H9 (cell line): Measurements from ENCODE around the gene TEX47. TPM values are rescaled to one million over a fixed set of nuclear protein-coding genes. Genes with fewer than 3 reads are reported as not detected.

Experiments
- DNase-seq: peaks from one replicate; pipeline ENCODE4 v3.0.0-alpha.2; 2017
- H2AFZ ChIP-seq: one replicate; pipeline ENCODE4 v1.6.1; 2013; ENCODE audit warnings: mild to moderate bottlenecking, low read length, control low read depth, moderate library complexity
- H2AK5ac ChIP-seq: 2 replicates; pipeline ENCODE4 v1.6.1; 2013; ENCODE audit warnings: low read length, control low read depth, mixed read lengths; ENCODE audit not compliant: insufficient read length
- H2BK120ac ChIP-seq: one replicate; pipeline ENCODE4 v1.6.1; 2013; ENCODE audit warnings: low read depth, mild to moderate bottlenecking, low read length, control low read depth, inconsistent platforms; ENCODE audit not compliant: poor library complexity, severe bottlenecking
- H2BK12ac ChIP-seq: 2 replicates; pipeline ENCODE4 v1.6.1; 2013; ENCODE audit warnings: low read length, control low read depth, mixed read lengths, low read depth; ENCODE audit not compliant: insufficient read length
- H2BK15ac ChIP-seq: 2 replicates; pipeline ENCODE4 v1.6.1; 2013; ENCODE audit warnings: low read depth, low read length, control low read depth
- H2BK20ac ChIP-seq: one replicate; pipeline ENCODE4 v1.6.1; 2013; ENCODE audit warnings: low read depth, mild to moderate bottlenecking, low read length, control low read depth, inconsistent platforms; ENCODE audit not compliant: poor library complexity, severe bottlenecking
- H2BK5ac ChIP-seq: 2 replicates; pipeline ENCODE4 v1.6.1; 2013; ENCODE audit warnings: low read length, control low read depth, mixed read lengths; ENCODE audit not compliant: insufficient read length
- H3K14ac ChIP-seq: 2 replicates; pipeline ENCODE4 v1.6.1; 2013; ENCODE audit warnings: low read length, control low read depth; ENCODE audit not compliant: insufficient read depth
- H3K18ac ChIP-seq: 2 replicates; pipeline ENCODE4 v1.6.1; 2013; ENCODE audit warnings: low read depth, mild to moderate bottlenecking, mixed read lengths, low read length, control low read depth; ENCODE audit not compliant: insufficient read length
- H3K23ac ChIP-seq: 2 replicates; pipeline ENCODE4 v1.6.1; 2013; ENCODE audit warnings: low read length, control low read depth, mixed read lengths, low read depth; ENCODE audit not compliant: insufficient read length
- H3K23me2 ChIP-seq: 2 replicates; pipeline ENCODE4 v1.6.1; 2013; ENCODE audit warnings: low read depth, mild to moderate bottlenecking, mixed read lengths, low read length, control low read depth; ENCODE audit not compliant: insufficient read length, poor library complexity, severe bottlenecking
- H3K27ac ChIP-seq: 2 replicates; pipeline ENCODE4 v1.5.1; 2013; ENCODE audit warnings: low read length, control low read depth, mixed read lengths, low read depth; ENCODE audit not compliant: insufficient read length
- H3K27me3 ChIP-seq: 2 replicates; pipeline ENCODE4 v1.6.1; 2013; ENCODE audit warnings: low read length, control low read depth, inconsistent platforms; ENCODE audit not compliant: insufficient read depth
- H3K4ac ChIP-seq: 2 replicates; pipeline ENCODE4 v1.6.1; 2013; ENCODE audit warnings: low read depth, mild to moderate bottlenecking, control low read depth, inconsistent platforms, low read length, moderate library complexity
- H3K4me1 ChIP-seq: 2 replicates; pipeline ENCODE4 v1.6.1; 2013; ENCODE audit warnings: low read length, control low read depth, inconsistent platforms; ENCODE audit not compliant: insufficient read depth
- H3K4me2 ChIP-seq: 2 replicates; pipeline ENCODE4 v1.6.1; 2013; ENCODE audit warnings: low read length, control low read depth, mixed read lengths; ENCODE audit not compliant: insufficient read length, insufficient read depth
- H3K56ac ChIP-seq: 2 replicates; pipeline ENCODE4 v1.6.1; 2013; ENCODE audit warnings: low read depth, mild to moderate bottlenecking, mixed read lengths, low read length, control low read depth; ENCODE audit not compliant: insufficient read length
- H3K79me1 ChIP-seq: 2 replicates; pipeline ENCODE4 v1.6.1; 2013; ENCODE audit warnings: low read depth, mild to moderate bottlenecking, moderate library complexity, low read length, control low read depth, inconsistent platforms; ENCODE audit not compliant: insufficient read depth, poor library complexity, severe bottlenecking
- H3K79me2 ChIP-seq: 2 replicates; pipeline ENCODE4 v1.6.1; 2013; ENCODE audit warnings: low read length, control low read depth, inconsistent platforms; ENCODE audit not compliant: insufficient read depth
- H3K9ac ChIP-seq: 2 replicates; pipeline ENCODE4 v1.6.1; 2013; ENCODE audit warnings: low read length, control low read depth, mixed read lengths; ENCODE audit not compliant: insufficient read length; ENCODE audit errors: extremely low read depth
- H3K9me3 ChIP-seq: one replicate; pipeline ENCODE4 v1.6.1; 2013; ENCODE audit warnings: low read depth, low read length, inconsistent platforms; ENCODE audit not compliant: control insufficient read depth
- H3T11ph ChIP-seq: one replicate; pipeline ENCODE4 v1.6.1; 2013; ENCODE audit warnings: mild to moderate bottlenecking, low read length, control low read depth, inconsistent platforms
- H4K20me1 ChIP-seq: one replicate; pipeline ENCODE4 v1.6.1; 2013; ENCODE audit not compliant: control insufficient read depth, insufficient read length, insufficient read depth
- H4K5ac ChIP-seq: 2 replicates; pipeline ENCODE4 v1.6.1; 2013; ENCODE audit warnings: low read depth, mild to moderate bottlenecking, mixed read lengths, low read length, control low read depth; ENCODE audit not compliant: insufficient read length
- H4K8ac ChIP-seq: replicated peaks from 2 replicates; pipeline ENCODE4 v1.6.1; 2013; ENCODE audit warnings: low read length, control low read depth, mixed read lengths, low read depth; ENCODE audit not compliant: insufficient read length
- H4K91ac ChIP-seq: 2 replicates; pipeline ENCODE4 v1.6.1; 2013; ENCODE audit warnings: low read depth, mild to moderate bottlenecking, moderate library complexity, mixed read lengths, low read length, control low read depth; ENCODE audit not compliant: insufficient read length
- H3K27ac Mint-ChIP-seq, 3 experiments: 2 replicates in 2 of 3; 3 replicates in 1 of 3; pipeline ENCODE4 v1.8.0; 2020 to 2021; ENCODE audit warnings: mixed read lengths in 3 of 3, mild to moderate bottlenecking in 1 of 3, moderate library complexity in 1 of 3
- H3K27me3 Mint-ChIP-seq: 2 replicates; pipeline ENCODE4 v1.8.0; 2021; ENCODE audit warnings: low read depth, mild to moderate bottlenecking, moderate library complexity, mixed read lengths
- H3K36me3 Mint-ChIP-seq, 3 experiments: 2 replicates in 2 of 3; 3 replicates in 1 of 3; pipeline ENCODE4 v1.8.0; 2020 to 2021; ENCODE audit warnings: low read depth in 3 of 3, mixed read lengths in 3 of 3; ENCODE audit not compliant: insufficient read depth in 1 of 3
- H3K4me1 Mint-ChIP-seq, 2 experiments: 2 replicates each; pipeline ENCODE4 v1.8.0; 2020; ENCODE audit warnings: mixed read lengths in 2 of 2
- H3K4me3 Mint-ChIP-seq, 2 experiments: 2 replicates in 1 of 2; 3 replicates in 1 of 2; pipeline ENCODE4 v1.8.0; 2020 to 2021; ENCODE audit warnings: mild to moderate bottlenecking in 2 of 2, mixed read lengths in 2 of 2, moderate library complexity in 1 of 2
- H3K9me3 Mint-ChIP-seq, 2 experiments: 2 replicates in 1 of 2; 3 replicates in 1 of 2; pipeline ENCODE4 v1.8.0; 2020; ENCODE audit warnings: mild to moderate bottlenecking in 2 of 2, mixed read lengths in 2 of 2, moderate library complexity in 1 of 2
- CTCF ChIP-seq: fragments of 200-600 bp; sonication (generic); conservative IDR thresholded peaks from 3 replicates; pipeline ENCODE4 v1.8.0; 2021; ENCODE audit warnings: antibody characterized with exemption, mild to moderate bottlenecking
- whole genome bisulfite sequencing: extraction: QIAGEN DNeasy Blood & Tissue Kit; methylation state at CpG from one replicate; pipeline ENCODE4 v1.1.7; 2013; ENCODE audit warnings: missing lambda C conversion rate, low lambda C conversion rate, mixed read lengths; ENCODE audit not compliant: insufficient read length; ENCODE audit errors: extremely low coverage; 5-methylcytosine and 5-hydroxymethylcytosine counted together
- total RNA-seq: library from RNA; stranded (reverse); gene quantifications from 2 replicates; pipeline ENCODE4 v1.2.1, GENCODE V29; 2021

Gene TEX47
- total RNA-seq, 1 experiment from 2014 or later, result not detected

GRCh38 chr7:88787777-88788176 is 7.8 kb downstream of the TEX47 start:
- Histone ChIP-seq H4K91ac (no peak overlapping the region), H3T11ph (no peak overlapping the region), H4K5ac (no peak overlapping the region), H3K18ac (no peak overlapping the region), H3K27me3 (no peaks in the 10 kb centered on the region), H3K14ac (no peak overlapping the region), H3K4me2 (no peak overlapping the region), H3K79me1 (no peaks in the 10 kb centered on the region), H3K23me2 (no peaks in the 10 kb centered on the region), H2BK12ac (no peak overlapping the region), H3K79me2 (no peaks in the 10 kb centered on the region), H2AFZ (no peak overlapping the region), H3K56ac (no peak overlapping the region), H3K4me1 (no peaks in the 10 kb centered on the region), H3K27ac (no peak overlapping the region), H3K4ac (no peak overlapping the region), H2AK5ac (no peak overlapping the region), H4K8ac (no peak overlapping the region), H4K20me1 (no peaks in the 10 kb centered on the region), H2BK120ac (no peak overlapping the region), H3K9me3 (no peaks in the 10 kb centered on the region), H2BK20ac (no peak overlapping the region), H3K9ac (no peak overlapping the region), H2BK15ac (no peak overlapping the region), H2BK5ac (no peak overlapping the region), H3K23ac (no peak overlapping the region)
- Mint-ChIP-seq H3K27me3 (no peaks in the 10 kb centered on the region; the same call in 1 of the 2 replicates), H3K4me1 (no peaks in the 10 kb centered on the region), H3K9me3 (no peaks in the 10 kb centered on the region), H3K36me3 (no peaks in the 10 kb centered on the region), H3K27ac (no peak overlapping the region), H3K4me3 (no peak overlapping the region)
- no peak for TF ChIP-seq CTCF
- DNase-seq, result no peak
- no CpG with 5 or more reads among the region's 2 CpGs for WGBS
